ENCODE measurements around the gene SRGAP2C. TPM values are rescaled to one million over a fixed set of nuclear protein-coding genes. Genes with fewer than 3 reads are reported as not detected.
"Not testable (repeated sequence)": the region's sequence is repeated elsewhere in the genome, so short reads cannot be mapped to it uniquely, and the experiment has no call there.

SRGAP2C gene
- total RNA-seq, 1 donor from 2014 or later = 69.9 TPM

DNA sequence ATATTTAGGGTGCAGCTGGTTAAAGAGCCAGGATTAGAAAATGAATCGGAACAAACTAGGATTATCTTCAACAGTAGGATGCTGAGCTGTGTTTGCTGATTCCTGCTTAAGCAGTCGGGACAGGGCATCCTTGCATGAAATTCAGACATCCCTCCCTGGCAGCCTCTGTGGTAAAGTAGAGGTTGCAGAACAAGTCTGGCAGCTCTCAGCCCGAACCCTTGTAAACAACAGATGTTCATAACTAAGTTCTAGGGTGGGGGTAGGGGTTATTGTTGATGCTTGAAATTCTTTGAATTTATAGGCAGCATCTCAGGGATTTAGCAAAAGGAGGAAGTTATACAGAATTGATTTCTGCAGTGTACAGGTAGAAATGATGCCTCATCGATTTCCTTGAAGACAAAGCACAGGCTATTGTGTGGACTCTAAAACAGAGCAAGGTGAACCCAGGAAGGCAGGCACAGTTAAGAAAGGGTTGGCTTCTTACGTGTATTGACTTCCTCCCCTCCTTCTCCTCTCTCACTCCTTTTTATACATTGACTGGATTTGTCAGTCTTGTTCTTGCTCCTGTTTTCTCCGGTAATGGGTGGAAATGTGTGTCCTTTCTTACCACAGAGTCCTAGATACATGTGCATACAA lies 114.9 kb downstream of the SRGAP2C start:
- ATAC-seq; intact Hi-C loops (cut with DNase I); DNase-seq (ENCODE audit: low spot score): not testable (repeated sequence)

DNA sequence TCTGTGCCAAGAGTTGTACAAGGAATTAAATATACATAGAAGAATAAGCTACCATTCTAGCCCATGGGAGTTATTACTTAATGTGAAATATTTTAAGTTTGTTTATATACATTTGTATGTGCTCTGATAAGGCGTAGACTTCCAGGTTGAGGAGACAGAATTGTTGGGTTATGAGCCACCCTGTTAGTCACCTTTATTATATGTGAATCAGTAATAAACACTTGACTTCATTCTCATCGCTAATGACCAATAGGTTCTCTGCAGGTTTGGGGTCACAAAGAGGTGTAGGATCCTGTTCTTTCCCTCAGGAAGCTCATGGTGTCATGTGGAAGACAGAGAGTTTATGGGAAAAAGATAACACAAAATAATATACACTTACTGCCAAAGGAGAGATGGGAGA lies 117.1 kb downstream of the SRGAP2C start:
- intact Hi-C loops (cut with DNase I); DNase-seq (ENCODE audit: low spot score); ATAC-seq: not testable (repeated sequence)

DNA sequence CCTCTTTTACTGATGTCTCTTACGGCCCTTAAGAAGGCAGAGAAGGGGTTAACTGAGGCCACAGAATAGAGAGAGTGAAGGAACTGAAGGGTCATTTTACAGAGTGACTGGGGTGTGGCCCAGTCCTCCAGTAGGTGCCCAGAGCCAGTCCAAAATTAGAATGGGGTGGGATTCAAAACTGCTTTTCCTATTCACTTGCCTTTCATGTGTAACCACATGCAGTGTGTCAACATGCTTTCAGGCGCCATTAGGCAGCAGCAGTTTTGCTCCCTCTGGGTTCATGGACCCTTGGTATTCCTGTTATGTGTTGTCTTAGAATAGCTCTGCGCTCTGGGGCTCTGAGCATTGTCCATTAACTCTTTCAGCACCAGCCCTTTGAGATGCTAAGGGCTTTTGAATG lies 123.0 kb downstream of the SRGAP2C start:
- intact Hi-C loops (cut with DNase I); DNase-seq (ENCODE audit: low spot score); ATAC-seq: not testable (repeated sequence)

DNA sequence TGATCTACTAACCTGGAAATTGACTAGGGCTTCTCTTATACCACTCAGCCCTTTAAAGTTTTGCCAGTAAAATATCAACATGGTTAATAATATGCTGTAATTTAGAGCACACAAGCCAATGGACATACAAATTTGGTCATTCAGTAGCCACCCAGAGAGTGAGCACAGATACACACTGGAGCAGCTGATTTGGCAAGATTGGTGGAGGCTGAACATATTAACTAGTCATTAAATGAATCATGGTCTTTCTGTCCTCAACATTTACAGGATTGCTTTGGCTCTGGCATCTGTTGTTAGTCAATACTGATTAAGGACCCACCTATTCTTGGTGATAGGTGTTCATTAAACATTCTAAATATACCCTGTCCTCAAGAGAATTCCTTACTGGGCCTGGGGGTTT lies 130.7 kb downstream of the SRGAP2C start:
- DNase-seq (ENCODE audit: low spot score); ATAC-seq; intact Hi-C loops (cut with DNase I): not testable (repeated sequence)

DNA sequence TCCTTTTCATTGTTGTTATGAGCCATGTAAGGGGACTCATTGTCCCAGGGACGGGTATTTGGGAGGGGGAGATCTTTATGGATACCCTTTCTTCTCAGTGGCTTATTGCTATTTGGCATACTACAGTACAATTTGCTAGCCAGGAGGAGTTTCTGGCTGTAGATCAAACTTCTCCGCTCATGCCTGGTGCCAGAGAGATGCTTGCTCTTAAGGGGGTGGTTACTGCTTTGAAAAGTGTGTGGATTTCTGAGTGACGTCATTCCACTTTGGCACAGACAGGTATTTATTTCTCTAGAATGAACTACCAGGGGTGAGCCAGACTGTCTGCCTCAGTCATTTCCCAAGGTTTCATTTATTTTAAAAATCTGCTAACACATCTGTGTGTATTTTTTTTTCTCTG lies 131.3 kb downstream of the SRGAP2C start:
- intact Hi-C loops (cut with DNase I); ATAC-seq; DNase-seq (ENCODE audit: low spot score): not testable (repeated sequence)

DNA sequence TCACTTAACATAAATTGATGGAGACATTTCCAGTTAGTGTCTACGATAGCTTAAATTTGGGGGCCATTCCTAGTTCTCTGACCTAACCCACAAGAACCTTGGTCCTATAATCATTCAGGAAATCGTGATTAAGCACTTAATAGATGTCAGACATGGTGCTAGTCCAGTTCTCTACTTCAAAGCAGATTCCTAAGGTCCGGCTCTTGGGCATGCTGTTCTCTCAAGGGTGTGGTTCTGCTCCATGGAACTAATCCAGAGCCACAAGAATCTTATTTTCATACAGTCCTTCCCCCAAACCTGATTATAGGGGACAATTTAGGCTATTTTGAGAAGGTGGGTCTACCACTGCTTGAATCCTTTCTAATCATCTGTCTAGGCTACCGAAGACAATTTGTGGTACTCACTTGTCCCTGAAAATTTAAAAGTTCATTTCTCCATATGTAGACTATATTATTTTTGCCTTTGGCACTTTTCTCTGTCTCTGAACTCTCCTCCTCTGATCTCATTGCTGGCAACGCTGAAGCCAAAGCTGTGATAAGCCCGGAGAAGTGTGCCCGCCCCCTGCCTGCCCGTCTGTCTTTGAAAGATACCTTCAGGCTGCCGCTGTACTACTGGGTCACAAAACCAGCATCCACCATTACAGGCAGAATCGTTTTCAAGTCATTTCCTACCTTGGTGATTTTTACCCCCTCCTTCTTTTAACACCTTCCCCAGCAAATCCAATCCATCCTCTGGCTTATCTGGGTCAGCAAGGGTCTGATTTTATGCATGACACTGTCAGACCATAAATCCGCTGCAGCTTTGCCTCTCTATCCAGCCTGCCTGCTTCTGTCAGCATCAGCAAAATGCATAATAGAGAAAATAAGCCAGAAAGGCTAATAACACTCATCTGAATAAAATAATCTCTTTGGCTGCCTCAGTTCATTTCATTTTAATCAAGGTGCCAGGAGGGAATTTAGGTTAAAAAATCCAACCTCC lies 133.0 kb downstream of the SRGAP2C start:
- DNase-seq (ENCODE audit: low spot score); intact Hi-C loops (cut with DNase I); ATAC-seq: not testable (repeated sequence)

DNA sequence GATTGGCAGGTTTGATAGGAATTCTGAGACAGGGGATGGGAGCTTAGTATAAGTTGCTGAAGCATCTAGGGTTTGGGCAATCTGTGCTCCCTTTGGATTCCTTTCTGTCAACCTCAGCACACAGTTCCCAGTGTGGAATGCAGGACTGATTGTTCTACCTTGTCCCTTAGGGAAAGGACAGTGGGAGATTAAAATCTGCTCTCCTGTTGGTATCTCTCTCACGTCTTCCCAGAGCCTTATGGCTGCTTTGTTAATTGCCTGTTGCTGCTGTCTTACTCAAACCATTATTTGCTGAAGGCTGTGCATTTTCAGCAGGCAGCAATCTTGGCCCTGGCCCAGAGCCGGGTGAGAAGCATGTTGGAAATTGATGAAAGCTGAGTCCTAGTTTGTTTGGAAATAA lies 133.9 kb downstream of the SRGAP2C start:
- intact Hi-C loops (cut with DNase I); DNase-seq (ENCODE audit: low spot score); ATAC-seq: not testable (repeated sequence)

DNA sequence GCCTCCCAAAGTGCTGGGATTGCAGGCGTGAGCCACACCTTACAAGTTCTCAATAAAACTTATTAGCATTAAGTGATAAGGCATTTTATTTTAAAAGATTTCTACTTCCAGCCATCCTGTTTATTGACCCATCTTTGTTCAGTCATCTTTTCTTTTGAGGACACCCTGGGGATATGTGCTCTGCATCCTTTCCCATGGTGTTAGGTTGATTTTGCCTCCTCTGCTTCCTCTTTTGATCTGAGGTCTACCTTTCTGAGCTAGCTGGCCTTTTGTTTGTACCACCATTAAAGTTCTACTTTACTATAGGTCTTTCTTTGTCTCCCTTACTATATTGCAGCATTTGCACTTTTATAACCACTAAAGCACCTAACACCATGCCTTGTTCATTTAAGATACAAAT lies 136.9 kb downstream of the SRGAP2C start:
- ATAC-seq; DNase-seq (ENCODE audit: low spot score); intact Hi-C loops (cut with DNase I): not testable (repeated sequence)

DNA sequence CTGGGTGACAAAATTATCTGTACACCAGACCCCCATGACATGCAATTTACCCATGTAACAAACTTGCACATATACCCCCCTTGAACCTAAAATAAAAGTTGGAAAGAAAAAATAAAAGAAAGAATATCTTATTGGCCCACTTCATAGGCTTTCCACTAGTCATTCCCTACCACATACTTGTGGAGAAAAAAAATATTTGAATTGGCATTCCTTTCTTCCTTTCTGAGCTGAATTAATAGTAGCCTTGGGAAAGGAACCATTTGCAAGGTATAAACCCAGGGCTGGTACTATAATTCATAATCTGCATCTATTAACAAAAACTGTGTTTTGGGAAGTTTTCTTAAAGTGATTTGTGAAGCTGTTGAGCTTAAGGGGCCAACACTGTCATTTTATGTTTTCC lies 140.0 kb downstream of the SRGAP2C start:
- DNase-seq (ENCODE audit: low spot score); intact Hi-C loops (cut with DNase I); ATAC-seq: not testable (repeated sequence)

DNA sequence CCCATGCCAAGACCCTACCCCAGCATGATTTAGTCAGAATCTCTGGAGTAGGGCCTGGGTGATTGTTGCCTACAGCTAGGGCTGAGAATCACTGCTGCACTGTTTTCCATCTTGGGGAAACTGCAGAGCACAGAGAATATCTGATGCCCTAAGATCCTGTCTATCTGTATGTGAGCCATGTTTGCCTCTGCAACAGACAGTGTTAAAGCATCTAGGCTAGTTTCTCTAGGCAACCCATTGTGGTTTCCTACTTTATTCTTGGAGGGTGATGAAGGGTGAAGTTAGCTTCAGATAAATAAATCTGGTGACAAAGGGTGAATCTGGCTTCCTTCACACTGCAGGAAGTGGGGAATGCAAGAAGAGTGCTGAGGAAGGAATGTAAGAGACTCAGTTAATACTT lies 147.4 kb downstream of the SRGAP2C start:
- intact Hi-C loops (cut with DNase I); DNase-seq (ENCODE audit: low spot score): not testable (repeated sequence)
- ATAC-seq = peak; percentile 26

DNA sequence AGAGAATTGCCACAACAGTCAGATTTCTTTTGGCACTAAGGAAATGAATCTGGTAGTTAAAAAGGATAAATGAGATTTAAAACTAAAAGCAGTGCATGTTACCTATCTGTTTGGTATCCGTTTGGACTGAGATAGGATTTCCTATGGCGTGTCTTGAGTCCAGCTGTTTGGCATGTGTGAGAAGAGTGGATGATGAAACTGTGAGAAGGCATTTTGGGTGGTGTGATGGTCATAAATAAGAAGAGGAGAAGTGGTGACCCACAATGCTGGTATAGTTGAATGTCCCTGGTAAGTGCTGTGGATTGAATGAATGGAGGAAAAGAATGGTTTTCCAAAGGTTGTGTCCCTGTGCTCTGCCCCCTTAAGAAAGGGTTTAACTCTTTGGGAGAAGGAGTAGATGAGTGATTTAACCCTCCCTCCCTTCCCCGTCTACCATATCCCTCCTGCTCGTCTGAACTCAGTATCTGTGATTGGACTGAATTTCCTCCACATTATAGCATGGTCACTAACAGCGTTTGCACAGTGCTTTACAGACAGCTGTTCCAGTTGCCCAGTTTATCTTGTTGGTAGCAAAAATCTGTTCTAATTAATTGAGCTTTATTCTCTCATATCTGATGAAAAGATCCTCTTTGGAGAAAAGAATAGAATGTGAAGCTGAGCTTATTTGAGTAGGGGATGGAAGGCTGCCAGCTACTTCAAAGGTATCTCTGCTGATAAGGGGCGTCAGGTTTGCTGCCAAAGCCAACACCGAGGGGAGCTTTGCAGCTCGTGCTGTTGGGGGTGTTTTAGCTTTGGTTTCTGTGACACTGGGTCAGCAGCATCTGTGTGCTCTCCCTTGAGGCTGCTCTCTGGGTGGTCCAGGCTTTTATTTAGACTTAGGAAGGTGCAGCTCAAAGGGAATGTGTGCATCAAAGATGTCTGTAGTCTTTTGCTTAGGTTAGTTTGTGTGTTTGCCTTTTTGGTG lies 148.1 kb downstream of the SRGAP2C start:
- DNase-seq (ENCODE audit: low spot score); ATAC-seq; intact Hi-C loops (cut with DNase I): not testable (repeated sequence)

DNA sequence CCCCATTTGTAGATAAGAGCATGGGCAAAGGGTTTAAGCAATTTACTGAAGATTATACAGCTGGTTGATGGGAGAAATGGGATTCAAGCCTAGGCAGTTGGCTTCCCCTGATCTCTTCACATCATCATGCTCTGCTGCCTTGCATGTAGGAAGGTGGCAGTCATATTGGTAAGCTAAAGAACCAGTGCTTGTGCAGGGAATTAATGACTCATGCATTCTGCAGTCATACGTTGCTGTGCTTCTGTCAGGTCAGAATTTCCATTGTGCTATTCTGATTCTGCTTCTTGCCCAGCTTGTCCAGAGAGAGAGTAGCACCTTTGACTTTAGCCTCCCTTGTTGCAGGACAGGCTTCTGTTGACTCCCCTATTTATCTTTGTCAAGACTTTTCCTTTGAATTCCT lies 153.2 kb downstream of the SRGAP2C start:
- DNase-seq (ENCODE audit: low spot score); ATAC-seq; intact Hi-C loops (cut with DNase I): not testable (repeated sequence)

DNA sequence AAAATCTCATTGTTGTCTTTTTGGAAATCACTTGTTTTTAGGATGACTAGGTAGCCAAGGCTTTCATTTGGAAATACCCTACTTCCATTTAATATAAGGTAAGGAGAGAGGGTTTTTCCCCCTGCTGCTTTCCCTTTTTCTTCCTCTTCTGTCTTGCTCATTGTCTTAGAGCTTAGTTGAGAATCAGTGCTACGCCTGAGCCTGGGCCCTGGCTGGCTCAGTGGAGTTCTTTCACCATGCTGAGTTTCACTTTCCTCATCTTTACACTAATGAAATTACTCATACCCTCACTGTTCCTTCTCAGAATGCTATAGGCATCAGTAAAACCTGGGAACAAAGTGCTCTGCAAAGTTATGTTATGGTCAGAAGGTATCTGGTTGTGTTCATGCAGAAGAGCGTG lies 154.8 kb downstream of the SRGAP2C start:
- DNase-seq (ENCODE audit: low spot score); intact Hi-C loops (cut with DNase I); ATAC-seq: not testable (repeated sequence)

DNA sequence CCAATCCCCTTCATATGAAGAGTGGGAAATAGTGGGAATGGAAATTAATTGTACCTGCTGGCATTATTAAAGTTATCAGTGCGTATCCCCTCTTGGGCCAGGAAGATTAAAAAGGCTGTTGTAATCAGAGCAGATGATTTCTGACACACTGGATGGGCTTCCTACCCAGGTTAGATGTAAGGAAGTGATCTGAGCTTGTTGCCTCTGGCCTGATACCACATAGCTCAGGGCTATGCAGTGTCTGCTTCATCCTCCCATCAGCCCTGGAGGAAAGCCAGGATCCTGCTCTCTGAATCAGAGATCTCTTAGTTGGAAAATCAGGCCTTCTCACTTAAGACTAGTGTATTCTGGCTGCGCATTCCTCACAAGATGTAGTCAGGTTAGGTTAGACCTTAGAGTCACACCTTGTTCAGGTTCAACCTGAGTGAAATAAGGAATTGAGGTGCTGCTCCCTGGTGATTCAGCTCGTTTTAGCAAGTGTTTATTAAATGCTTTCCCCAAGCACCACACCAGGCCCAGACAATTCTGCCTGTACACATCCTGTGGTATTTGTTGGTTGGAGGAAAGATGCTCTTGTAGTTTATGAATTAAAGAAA lies 158.6 kb downstream of the SRGAP2C start:
- ATAC-seq; intact Hi-C loops (cut with DNase I): not testable (repeated sequence)

DNA sequence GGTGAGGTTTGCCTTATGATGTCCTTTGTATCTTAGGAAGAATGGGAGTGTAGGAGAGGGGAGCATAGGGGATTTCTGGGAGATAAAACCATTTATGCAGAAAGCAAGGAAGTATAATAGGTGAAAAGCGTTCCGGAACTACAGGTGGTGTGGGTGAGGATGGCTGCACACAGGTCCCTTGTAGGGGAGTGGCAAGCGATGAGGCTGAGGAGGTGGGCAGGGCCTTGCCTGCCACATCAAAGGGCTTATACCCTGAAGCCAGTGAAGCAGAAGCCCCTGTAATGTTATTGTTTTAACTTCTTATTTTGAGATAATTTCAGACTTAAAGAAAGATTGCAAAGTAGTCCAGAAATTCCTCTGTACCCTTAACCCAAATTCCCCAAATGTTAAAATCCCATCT lies 159.6 kb downstream of the SRGAP2C start:
- DNase-seq (ENCODE audit: low spot score); ATAC-seq; intact Hi-C loops (cut with DNase I): not testable (repeated sequence)

More for the DNA sequence above, 158.6 kb downstream of the SRGAP2C start:
- not testable (repeated sequence) for DNase-seq (ENCODE audit: low spot score)

DNA sequence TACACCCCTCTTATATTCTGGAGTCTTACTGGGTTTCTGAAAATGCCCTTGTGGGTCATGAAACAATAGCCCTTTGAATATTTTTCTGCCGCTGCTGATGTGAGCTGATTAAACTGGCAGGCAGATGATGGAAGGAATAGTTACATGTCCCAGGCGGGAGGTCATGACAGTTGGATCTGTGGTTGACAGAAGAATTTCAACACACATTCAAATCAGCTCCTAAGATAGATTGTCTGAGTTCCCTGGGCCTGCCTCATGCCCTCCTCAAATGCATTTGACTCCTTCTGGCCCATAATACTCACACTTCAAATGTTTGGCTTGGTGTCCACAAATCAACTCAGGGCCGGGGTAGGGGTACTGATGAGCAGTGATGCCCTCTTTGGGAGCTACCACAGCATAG lies 161.9 kb downstream of the SRGAP2C start:
- intact Hi-C loops (cut with DNase I); DNase-seq (ENCODE audit: low spot score): not testable (repeated sequence)
- ATAC-seq = peak; percentile 55

DNA sequence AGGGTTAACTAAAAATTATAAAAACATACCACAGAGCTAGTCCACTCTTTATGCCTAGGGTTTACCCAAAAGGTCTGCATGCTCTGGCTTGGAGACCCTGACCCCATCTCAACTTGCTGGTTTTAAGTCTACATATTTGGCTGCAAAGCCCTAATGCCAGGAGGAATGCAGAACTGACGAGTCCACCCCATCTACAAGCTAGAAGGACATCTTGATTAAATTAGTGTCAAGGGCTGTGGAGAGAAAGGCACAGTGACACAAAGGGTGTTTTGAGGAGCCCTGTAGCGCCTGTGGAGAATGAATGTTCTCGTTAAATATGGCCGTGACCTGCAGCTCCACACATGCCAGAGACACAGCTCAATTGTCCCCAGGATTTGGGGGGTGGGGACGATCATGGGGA lies 162.7 kb downstream of the SRGAP2C start:
- intact Hi-C loops (cut with DNase I); DNase-seq (ENCODE audit: low spot score): not testable (repeated sequence)
- ATAC-seq = peak; percentile 39

DNA sequence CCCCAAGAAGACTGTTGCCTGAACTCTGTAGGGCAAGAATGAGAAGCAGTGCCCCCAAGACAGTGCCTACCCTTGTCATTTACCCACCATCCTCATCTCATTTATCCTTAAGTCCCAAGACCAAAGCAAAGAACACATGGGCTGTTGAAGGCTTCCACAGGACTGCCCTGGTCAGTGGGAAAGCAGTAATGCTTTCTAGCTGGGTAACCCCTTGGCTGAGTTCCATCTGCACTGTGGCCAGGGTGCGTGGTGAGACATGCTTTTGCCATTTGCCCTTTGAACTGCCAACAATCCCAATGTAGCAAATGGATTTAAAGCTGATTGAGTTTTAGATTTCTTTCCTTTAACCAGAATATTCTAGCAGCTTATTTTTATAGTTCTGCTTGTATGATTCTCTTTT lies 163.3 kb downstream of the SRGAP2C start:
- intact Hi-C loops (cut with DNase I); DNase-seq (ENCODE audit: low spot score): not testable (repeated sequence)
- peak; percentile 52 for ATAC-seq
